SK-N-SH (cell line): ENCODE data around the gene ACKR3. TPM values are rescaled to one million over a fixed set of nuclear protein-coding genes. Genes with fewer than 3 reads are reported as not detected.

Source experiments
- CTCF ChIA-PET: fragments of 300-600, 350-600 bp; formaldehyde crosslinking; extraction: SDS; loops from one replicate; lab custom pipeline; 2021; lab: Yijun Ruan, JAX
- POLR2A ChIA-PET: fragments of 350-600 bp; sonication (Branson Sonifier 250); formaldehyde crosslinking; extraction: SDS; loops from one replicate; lab custom pipeline; 2020; ENCODE audit warnings: antibody characterized with exemption, inconsistent platforms; lab: Yijun Ruan, JAX
- DNase-seq: peaks from one replicate; pipeline ENCODE4 v3.0.0; 2012
- H2AFZ ChIP-seq: fragments of 200-600 bp; sonication (generic); 2 replicates; pipeline ENCODE4 v1.8.1; 2016; ENCODE audit warnings: antibody characterized with exemption, mild to moderate bottlenecking, low read depth
- H3F3A ChIP-seq: fragments of 200-600 bp; sonication (generic); replicated peaks from 2 replicates; pipeline ENCODE3; 2016; ENCODE audit warnings: antibody characterized with exemption, mild to moderate bottlenecking; ENCODE audit not compliant: insufficient read depth
- H3K27ac ChIP-seq, 2 experiments: fragments of 200-500 bp in 1 of 2; fragments of 200-600 bp in 1 of 2; sonication (Bioruptor generic) in 1 of 2; sonication (generic), shearing (Covaris generic) in 1 of 2; 2 replicates each; pipeline versions ENCODE4 v1.5.1 to v1.6.1; 2014 to 2016; ENCODE audit warnings: low read depth in 2 of 2, inconsistent platforms in 1 of 2, low read length in 1 of 2, mild to moderate bottlenecking in 1 of 2, mixed read lengths in 1 of 2
- H3K27me3 ChIP-seq: fragments of 200-600 bp; sonication (generic), shearing (Covaris generic); 2 replicates; pipeline ENCODE4 v1.6.1; 2016; ENCODE audit warnings: mixed run types; ENCODE audit not compliant: insufficient read depth
- H3K36me3 ChIP-seq, 2 experiments: fragments of 200-500 bp in 1 of 2; fragments of 200-600 bp in 1 of 2; sonication (Bioruptor generic) in 1 of 2; sonication (generic) in 1 of 2; replicated peaks in 1 of 2; 2 replicates each; pipeline versions ENCODE3 to v1.5.1; 2014 to 2016; ENCODE audit warnings: low read length in 1 of 2, mild to moderate bottlenecking in 1 of 2; ENCODE audit not compliant: insufficient read depth in 2 of 2, control insufficient read depth in 1 of 2
- H3K4me1 ChIP-seq, 2 experiments: fragments of 200-500 bp in 1 of 2; fragments of 200-600 bp in 1 of 2; sonication (Bioruptor generic) in 1 of 2; sonication (generic), shearing (Covaris generic) in 1 of 2; 2 replicates each; pipeline versions ENCODE4 v1.5.1 to v1.6.1; 2014 to 2016; ENCODE audit warnings: low read depth in 1 of 2, low read length in 1 of 2, mixed run types in 1 of 2; ENCODE audit not compliant: insufficient read depth in 2 of 2, control insufficient read depth in 1 of 2
- H3K4me2 ChIP-seq: fragments of 200-600 bp; sonication (generic), shearing (Covaris generic); 2 replicates; pipeline ENCODE4 v1.6.1; 2017; ENCODE audit warnings: mixed run types
- H3K4me3 ChIP-seq, 2 experiments: fragments of 200-500 bp in 1 of 2; fragments of 200-600 bp in 1 of 2; sonication (Bioruptor generic) in 1 of 2; sonication (generic), shearing (Covaris generic) in 1 of 2; 2 replicates each; pipeline versions ENCODE4 v1.5.1 to v1.8.1; 2014 to 2016; ENCODE audit warnings: low read depth in 2 of 2, inconsistent platforms in 1 of 2, low read length in 1 of 2, mild to moderate bottlenecking in 1 of 2, mixed read lengths in 1 of 2, moderate library complexity in 1 of 2
- H3K79me2 ChIP-seq: fragments of 200-600 bp; sonication (generic); 2 replicates; pipeline ENCODE4 v1.8.1; 2017; ENCODE audit warnings: mild to moderate bottlenecking; ENCODE audit not compliant: insufficient read depth
- H3K9ac ChIP-seq: fragments of 200-600 bp; sonication (generic); 2 replicates; pipeline ENCODE4 v1.6.1; 2017; ENCODE audit warnings: mixed run types
- H3K9me2 ChIP-seq: fragments of 200-600 bp; sonication (generic); 2 replicates; pipeline ENCODE4 v1.6.1; 2017; ENCODE audit warnings: mixed run types
- H3K9me3 ChIP-seq: fragments of 200-600 bp; sonication (generic); 2 replicates; pipeline ENCODE4 v1.6.1; 2017; ENCODE audit warnings: mixed run types, mild to moderate bottlenecking, moderate library complexity
- H4K20me1 ChIP-seq: fragments of 200-600 bp; sonication (generic); 2 replicates; pipeline ENCODE4 v1.6.1; 2017; ENCODE audit warnings: mild to moderate bottlenecking, mixed run types; ENCODE audit not compliant: insufficient read depth
- ELF1 ChIP-seq: IDR thresholded peaks from 2 replicates; pipeline ENCODE4 v1.4.0; 2012
- EZH2phosphoT487 ChIP-seq: fragments of 200-600 bp; sonication (generic); IDR thresholded peaks from 2 replicates; pipeline ENCODE4 v1.6.1; 2017; ENCODE audit warnings: low read depth, mixed run types, mild to moderate bottlenecking, antibody characterized with exemption, moderate library complexity, borderline replicate concordance
- GATA2 ChIP-seq: sonication (generic); formaldehyde crosslinking; IDR thresholded peaks from 2 replicates; pipeline ENCODE4 v1.5.0; 2020; ENCODE audit warnings: mild to moderate bottlenecking, missing genetic modification reagents
- JUND ChIP-seq: IDR thresholded peaks from 2 replicates; pipeline ENCODE4 v1.4.0; 2012
- NFIC ChIP-seq: IDR thresholded peaks from 2 replicates; pipeline ENCODE4 v1.4.0; 2012; ENCODE audit warnings: borderline replicate concordance
- POLR2AphosphoS5 ChIP-seq: IDR thresholded peaks from 2 replicates; pipeline ENCODE4 v1.6.1; 2012; ENCODE audit warnings: low read depth, low read length
- RCOR1 ChIP-seq: fragments of 150-350 bp; IDR thresholded peaks from 2 replicates; pipeline ENCODE4 v1.6.1; 2017; ENCODE audit warnings: antibody characterized with exemption, low read length
- SIN3A ChIP-seq: IDR thresholded peaks from 2 replicates; pipeline ENCODE4 v1.6.1; 2012; ENCODE audit warnings: low read depth, mild to moderate bottlenecking, low read length, moderate library complexity, borderline replicate concordance
- TEAD4 ChIP-seq: IDR thresholded peaks from 2 replicates; pipeline ENCODE4 v1.4.0; 2012; ENCODE audit warnings: mild to moderate bottlenecking, borderline replicate concordance; ENCODE audit not compliant: insufficient read depth
- WGBS: methylation state at CpG from one replicate; pipeline ENCODE4 v1.1.6; 2017; ENCODE audit warnings: low lambda C conversion rate; 5-methylcytosine and 5-hydroxymethylcytosine counted together
- polyA plus RNA-seq, 3 experiments: library from polyadenylated mRNA; depleted of rRNA; stranded (reverse); fragments of >200 nt; gene quantifications; 2 replicates each; pipeline ENCODE4 v1.2.3, GENCODE V29; 2012
- TF ChIP-seq, protein P1 (sequence below): IDR thresholded peaks from 2 replicates; pipeline ENCODE4 v1.6.1; 2012; ENCODE audit warnings: mild to moderate bottlenecking, low read depth, low read length, moderate library complexity
- TF ChIP-seq, protein P2 (sequence below): IDR thresholded peaks from 2 replicates; pipeline ENCODE4; 2012
- TF ChIP-seq, protein P3 (sequence below): IDR thresholded peaks from 2 replicates; pipeline ENCODE4 v1.4.0; 2012; ENCODE audit warnings: low read depth, borderline replicate concordance
- TF ChIP-seq, protein P4 (sequence below): fragments of 150-350 bp; IDR thresholded peaks from 2 replicates; pipeline ENCODE4 v1.6.1; 2016; ENCODE audit warnings: mild to moderate bottlenecking, low read depth, low read length
- TF ChIP-seq, protein P5 (sequence below): IDR thresholded peaks from 2 replicates; pipeline ENCODE4 v1.4.0; 2012; ENCODE audit warnings: low read depth, borderline replicate concordance

The ACKR3 gene
- polyA plus RNA-seq, 1 of the 3 experiments (the other 2 are of a cell fraction): not detected

DNA sequence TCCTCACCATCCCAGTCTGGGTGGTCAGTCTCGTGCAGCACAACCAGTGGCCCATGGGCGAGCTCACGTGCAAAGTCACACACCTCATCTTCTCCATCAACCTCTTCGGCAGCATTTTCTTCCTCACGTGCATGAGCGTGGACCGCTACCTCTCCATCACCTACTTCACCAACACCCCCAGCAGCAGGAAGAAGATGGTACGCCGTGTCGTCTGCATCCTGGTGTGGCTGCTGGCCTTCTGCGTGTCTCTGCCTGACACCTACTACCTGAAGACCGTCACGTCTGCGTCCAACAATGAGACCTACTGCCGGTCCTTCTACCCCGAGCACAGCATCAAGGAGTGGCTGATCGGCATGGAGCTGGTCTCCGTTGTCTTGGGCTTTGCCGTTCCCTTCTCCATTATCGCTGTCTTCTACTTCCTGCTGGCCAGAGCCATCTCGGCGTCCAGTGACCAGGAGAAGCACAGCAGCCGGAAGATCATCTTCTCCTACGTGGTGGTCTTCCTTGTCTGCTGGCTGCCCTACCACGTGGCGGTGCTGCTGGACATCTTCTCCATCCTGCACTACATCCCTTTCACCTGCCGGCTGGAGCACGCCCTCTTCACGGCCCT lies 11.2 kb downstream of the ACKR3 start:
- H4K20me1 ChIP-seq: no peaks in the 10 kb centered on the region
- TF ChIP-seq, protein P1, sequence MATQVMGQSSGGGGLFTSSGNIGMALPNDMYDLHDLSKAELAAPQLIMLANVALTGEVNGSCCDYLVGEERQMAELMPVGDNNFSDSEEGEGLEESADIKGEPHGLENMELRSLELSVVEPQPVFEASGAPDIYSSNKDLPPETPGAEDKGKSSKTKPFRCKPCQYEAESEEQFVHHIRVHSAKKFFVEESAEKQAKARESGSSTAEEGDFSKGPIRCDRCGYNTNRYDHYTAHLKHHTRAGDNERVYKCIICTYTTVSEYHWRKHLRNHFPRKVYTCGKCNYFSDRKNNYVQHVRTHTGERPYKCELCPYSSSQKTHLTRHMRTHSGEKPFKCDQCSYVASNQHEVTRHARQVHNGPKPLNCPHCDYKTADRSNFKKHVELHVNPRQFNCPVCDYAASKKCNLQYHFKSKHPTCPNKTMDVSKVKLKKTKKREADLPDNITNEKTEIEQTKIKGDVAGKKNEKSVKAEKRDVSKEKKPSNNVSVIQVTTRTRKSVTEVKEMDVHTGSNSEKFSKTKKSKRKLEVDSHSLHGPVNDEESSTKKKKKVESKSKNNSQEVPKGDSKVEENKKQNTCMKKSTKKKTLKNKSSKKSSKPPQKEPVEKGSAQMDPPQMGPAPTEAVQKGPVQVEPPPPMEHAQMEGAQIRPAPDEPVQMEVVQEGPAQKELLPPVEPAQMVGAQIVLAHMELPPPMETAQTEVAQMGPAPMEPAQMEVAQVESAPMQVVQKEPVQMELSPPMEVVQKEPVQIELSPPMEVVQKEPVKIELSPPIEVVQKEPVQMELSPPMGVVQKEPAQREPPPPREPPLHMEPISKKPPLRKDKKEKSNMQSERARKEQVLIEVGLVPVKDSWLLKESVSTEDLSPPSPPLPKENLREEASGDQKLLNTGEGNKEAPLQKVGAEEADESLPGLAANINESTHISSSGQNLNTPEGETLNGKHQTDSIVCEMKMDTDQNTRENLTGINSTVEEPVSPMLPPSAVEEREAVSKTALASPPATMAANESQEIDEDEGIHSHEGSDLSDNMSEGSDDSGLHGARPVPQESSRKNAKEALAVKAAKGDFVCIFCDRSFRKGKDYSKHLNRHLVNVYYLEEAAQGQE: no peak
- H3F3A ChIP-seq: no peaks in the 10 kb centered on the region
- H3K9ac ChIP-seq: no peak overlapping the region
- 66% methylated on average over 27 of the region's 29 CpGs for WGBS
- CTCF ChIA-PET: no interaction called here
- H2AFZ ChIP-seq: no peak overlapping the region
- no peaks in the 10 kb centered on the region for H3K9me2 ChIP-seq
- H3K79me2 ChIP-seq: no peaks in the 10 kb centered on the region
- H3K4me1 ChIP-seq: no peaks in the 10 kb centered on the region
- no peak overlapping the region for H3K4me2 ChIP-seq
- POLR2A ChIA-PET: no interaction called here
- DNase-seq: no peak
- H3K4me3 ChIP-seq: no peak overlapping the region
- H3K36me3 ChIP-seq: no peaks in the 10 kb centered on the region
- H3K9me3 ChIP-seq: no peaks in the 10 kb centered on the region
- no peak overlapping the region for H3K27ac ChIP-seq
- H3K27me3 ChIP-seq: no peaks in the 10 kb centered on the region; the same call in 1 of the 2 replicates

DNA sequence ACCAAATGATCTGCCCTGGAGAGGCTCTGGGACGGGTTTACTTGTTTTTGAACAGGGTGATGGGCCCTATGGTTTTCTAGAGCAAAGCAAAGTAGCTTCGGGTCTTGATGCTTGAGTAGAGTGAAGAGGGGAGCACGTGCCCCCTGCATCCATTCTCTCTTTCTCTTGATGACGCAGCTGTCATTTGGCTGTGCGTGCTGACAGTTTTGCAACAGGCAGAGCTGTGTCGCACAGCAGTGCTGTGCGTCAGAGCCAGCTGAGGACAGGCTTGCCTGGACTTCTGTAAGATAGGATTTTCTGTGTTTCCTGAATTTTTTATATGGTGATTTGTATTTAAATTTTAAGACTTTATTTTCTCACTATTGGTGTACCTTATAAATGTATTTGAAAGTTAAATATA lies 11.9 kb downstream of the ACKR3 start:
- no peaks in the 10 kb centered on the region for H4K20me1 ChIP-seq
- CTCF ChIA-PET: no interaction called here
- no peak overlapping the region for H3K27ac ChIP-seq
- 46% methylated on average over 7 of the region's 7 CpGs for WGBS
- H3F3A ChIP-seq: no peaks in the 10 kb centered on the region
- H3K9me3 ChIP-seq: no peaks in the 10 kb centered on the region
- H3K36me3 ChIP-seq: no peaks in the 10 kb centered on the region
- POLR2A ChIA-PET: no interaction called here
- H3K4me2 ChIP-seq: no peak overlapping the region
- no peaks in the 10 kb centered on the region for H3K79me2 ChIP-seq
- no peaks in the 10 kb centered on the region for H3K9me2 ChIP-seq
- H2AFZ ChIP-seq: no peak overlapping the region
- no peak overlapping the region for H3K9ac ChIP-seq
- no peaks in the 10 kb centered on the region for H3K4me1 ChIP-seq
- no peaks in the 10 kb centered on the region; the same call in 1 of the 2 replicates for H3K27me3 ChIP-seq
- no peak for DNase-seq
- no peak overlapping the region for H3K4me3 ChIP-seq
- TF ChIP-seq, protein P2, sequence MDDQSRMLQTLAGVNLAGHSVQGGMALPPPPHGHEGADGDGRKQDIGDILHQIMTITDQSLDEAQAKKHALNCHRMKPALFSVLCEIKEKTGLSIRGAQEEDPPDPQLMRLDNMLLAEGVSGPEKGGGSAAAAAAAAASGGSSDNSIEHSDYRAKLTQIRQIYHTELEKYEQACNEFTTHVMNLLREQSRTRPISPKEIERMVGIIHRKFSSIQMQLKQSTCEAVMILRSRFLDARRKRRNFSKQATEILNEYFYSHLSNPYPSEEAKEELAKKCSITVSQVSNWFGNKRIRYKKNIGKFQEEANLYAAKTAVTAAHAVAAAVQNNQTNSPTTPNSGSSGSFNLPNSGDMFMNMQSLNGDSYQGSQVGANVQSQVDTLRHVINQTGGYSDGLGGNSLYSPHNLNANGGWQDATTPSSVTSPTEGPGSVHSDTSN: no peak
- TF ChIP-seq ELF1: no peak
- TF ChIP-seq, protein P1: no peak
- TF ChIP-seq RCOR1: no peak
- TF ChIP-seq, protein P3, sequence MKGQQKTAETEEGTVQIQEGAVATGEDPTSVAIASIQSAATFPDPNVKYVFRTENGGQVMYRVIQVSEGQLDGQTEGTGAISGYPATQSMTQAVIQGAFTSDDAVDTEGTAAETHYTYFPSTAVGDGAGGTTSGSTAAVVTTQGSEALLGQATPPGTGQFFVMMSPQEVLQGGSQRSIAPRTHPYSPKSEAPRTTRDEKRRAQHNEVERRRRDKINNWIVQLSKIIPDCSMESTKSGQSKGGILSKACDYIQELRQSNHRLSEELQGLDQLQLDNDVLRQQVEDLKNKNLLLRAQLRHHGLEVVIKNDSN: no peak
- TF ChIP-seq, protein P4, sequence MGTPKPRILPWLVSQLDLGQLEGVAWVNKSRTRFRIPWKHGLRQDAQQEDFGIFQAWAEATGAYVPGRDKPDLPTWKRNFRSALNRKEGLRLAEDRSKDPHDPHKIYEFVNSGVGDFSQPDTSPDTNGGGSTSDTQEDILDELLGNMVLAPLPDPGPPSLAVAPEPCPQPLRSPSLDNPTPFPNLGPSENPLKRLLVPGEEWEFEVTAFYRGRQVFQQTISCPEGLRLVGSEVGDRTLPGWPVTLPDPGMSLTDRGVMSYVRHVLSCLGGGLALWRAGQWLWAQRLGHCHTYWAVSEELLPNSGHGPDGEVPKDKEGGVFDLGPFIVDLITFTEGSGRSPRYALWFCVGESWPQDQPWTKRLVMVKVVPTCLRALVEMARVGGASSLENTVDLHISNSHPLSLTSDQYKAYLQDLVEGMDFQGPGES: no peak
- no peak for TF ChIP-seq GATA2 (CRISPR knock-in tag)
- no peak for TF ChIP-seq TEAD4
- TF ChIP-seq NFIC: no peak
- TF ChIP-seq SIN3A: no peak
- TF ChIP-seq, protein P5, sequence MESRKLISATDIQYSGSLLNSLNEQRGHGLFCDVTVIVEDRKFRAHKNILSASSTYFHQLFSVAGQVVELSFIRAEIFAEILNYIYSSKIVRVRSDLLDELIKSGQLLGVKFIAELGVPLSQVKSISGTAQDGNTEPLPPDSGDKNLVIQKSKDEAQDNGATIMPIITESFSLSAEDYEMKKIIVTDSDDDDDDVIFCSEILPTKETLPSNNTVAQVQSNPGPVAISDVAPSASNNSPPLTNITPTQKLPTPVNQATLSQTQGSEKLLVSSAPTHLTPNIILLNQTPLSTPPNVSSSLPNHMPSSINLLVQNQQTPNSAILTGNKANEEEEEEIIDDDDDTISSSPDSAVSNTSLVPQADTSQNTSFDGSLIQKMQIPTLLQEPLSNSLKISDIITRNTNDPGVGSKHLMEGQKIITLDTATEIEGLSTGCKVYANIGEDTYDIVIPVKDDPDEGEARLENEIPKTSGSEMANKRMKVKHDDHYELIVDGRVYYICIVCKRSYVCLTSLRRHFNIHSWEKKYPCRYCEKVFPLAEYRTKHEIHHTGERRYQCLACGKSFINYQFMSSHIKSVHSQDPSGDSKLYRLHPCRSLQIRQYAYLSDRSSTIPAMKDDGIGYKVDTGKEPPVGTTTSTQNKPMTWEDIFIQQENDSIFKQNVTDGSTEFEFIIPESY: no peak
- TF ChIP-seq POLR2AphosphoS5: no peak
- TF ChIP-seq EZH2phosphoT487: no peak
- no peak for TF ChIP-seq JUND
